Testis (tissue), 3 donors: ENCODE data around the gene TGFB1. TPM values are rescaled to one million over a fixed set of nuclear protein-coding genes. Genes with fewer than 3 reads are reported as not detected.

Source experiments
- DNase-seq: peaks from one replicate; pipeline ENCODE4 v3.0.0-alpha.2; 2019
- H3K27ac ChIP-seq, 2 donors: fragments of 200-600 bp; sonication (generic); one replicate each; pipeline ENCODE4 v1.5.1; 2019
- H3K27me3 ChIP-seq: fragments of 200-600 bp; sonication (generic); one replicate; pipeline ENCODE4 v1.5.1; 2019
- H3K36me3 ChIP-seq: fragments of 200-600 bp; sonication (generic); one replicate; pipeline ENCODE4 v1.5.1; 2017; ENCODE audit warnings: low read depth; ENCODE audit errors: missing control alignments
- H3K4me1 ChIP-seq: fragments of 200-600 bp; sonication (generic); one replicate; pipeline ENCODE4 v1.5.1; 2019
- H3K4me3 ChIP-seq, 2 donors: fragments of 200-600 bp; sonication (generic); one replicate each; pipeline ENCODE4 v1.5.1; 2017 to 2019
- H3K9me3 ChIP-seq: fragments of 200-600 bp; sonication (generic); one replicate; pipeline ENCODE4 v1.5.1; 2017
- CTCF ChIP-seq, 3 experiments: fragments of 450-650 bp in 2 of 3; fragments of 200-600 bp in 1 of 3; sonication (generic) in 1 of 3; IDR thresholded peaks; one replicate each; pipeline ENCODE4 v1.5.1; 2016 to 2019; ENCODE audit warnings: antibody characterized with exemption in 3 of 3, mild to moderate bottlenecking in 2 of 3, moderate library complexity in 1 of 3
- POLR2A ChIP-seq: fragments of 450-650 bp; IDR thresholded peaks from one replicate; pipeline ENCODE4 v1.6.1; 2017; ENCODE audit warnings: antibody characterized with exemption, mild to moderate bottlenecking, moderate library complexity
- WGBS, 2 donors: methylation state at CpG; one replicate each; pipeline ENCODE4 v1.1.5; 2018; 5-methylcytosine and 5-hydroxymethylcytosine counted together
- intact Hi-C: fragments of 100-400 bp; cut with DNase I; formaldehyde crosslinking; loops from one replicate; pipeline ENCODE4 v1.15.1; 2023; ENCODE audit warnings: low total_unique reads
- polyA plus RNA-seq: library from polyadenylated mRNA; stranded (reverse); fragments of 350-450 nt; fragmentation: Illumina TruSeq; extraction: RNeasy Lipid Tissue Mini Kit (QIAGEN cat#74804); gene quantifications from one replicate; pipeline ENCODE4 v1.2.3, GENCODE V29; 2014; ENCODE audit warnings: low read depth, low replicate concordance; ENCODE audit not compliant: insufficient read depth
- total RNA-seq, 2 donors: library from RNA; depleted of rRNA; stranded (reverse); fragments of >200 nt; gene quantifications; one replicate each; pipeline ENCODE4 v1.2.3, GENCODE V29; 2016

The TGFB1 gene
- total and polyA plus RNA-seq, 3 donors from 2014 or later = 12.7 to 19.8 (median 17.0) TPM

DNA sequence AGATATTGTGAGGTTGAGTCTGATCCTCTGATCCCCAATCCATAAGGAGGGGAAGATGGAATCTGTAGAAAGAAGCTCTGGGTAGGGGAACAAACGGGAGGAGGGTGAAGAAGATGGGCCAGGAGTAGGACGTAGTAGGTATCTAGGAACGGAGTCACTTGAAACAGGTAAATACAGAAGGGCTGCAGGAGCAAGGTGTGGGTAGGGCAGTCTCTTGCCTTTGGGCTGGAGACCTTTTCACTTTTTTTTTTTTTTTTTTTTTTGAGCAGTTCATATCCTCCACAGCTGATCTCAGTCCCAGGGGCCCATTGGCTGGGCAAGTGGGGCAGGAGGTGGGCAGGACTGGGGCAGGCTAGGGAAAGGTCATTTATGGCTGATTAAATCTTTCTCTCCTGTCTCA, 45.4 kb upstream of the TGFB1 start:
- Histone ChIP-seq H3K27me3 (no peaks in the 10 kb centered on the region), H3K36me3 (no peaks in the 10 kb centered on the region), H3K27ac (no peak overlapping the region), H3K4me3 (no peak overlapping the region), H3K9me3 (no peaks in the 10 kb centered on the region), H3K4me1 (peaks cover 17% of the 10 kb centered on the region)
- no peak for DNase-seq
- WGBS, 2 donors = 51 to 69% methylated on average over 3 of the region's 3 CpGs
- intact Hi-C loops = no loop called here
- TF ChIP-seq POLR2A = no peak
- no peak for TF ChIP-seq CTCF (IDR thresholded peaks at IDR 0.05)

DNA sequence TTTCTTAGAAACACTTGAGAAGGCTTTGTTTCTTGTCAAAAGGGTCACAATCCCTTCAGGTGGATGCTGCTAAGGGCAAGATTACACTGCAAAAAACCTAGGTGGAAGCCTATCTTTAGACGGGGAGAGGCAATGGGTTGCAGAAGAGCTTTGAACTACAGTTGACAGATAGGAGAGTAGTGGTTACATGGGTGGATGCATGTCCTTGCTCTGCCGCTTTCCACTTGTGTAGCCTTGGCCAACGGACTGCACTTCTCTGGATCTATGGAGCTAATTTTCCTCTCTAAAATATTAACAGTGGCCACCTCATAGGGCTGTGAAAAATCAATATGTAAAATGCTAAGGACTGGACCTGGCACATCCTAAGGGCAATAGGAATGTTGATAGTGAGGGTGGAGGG, 44.9 kb upstream of the TGFB1 start:
- no peak for TF ChIP-seq CTCF (IDR thresholded peaks at IDR 0.05)
- no peak for TF ChIP-seq POLR2A
- Histone ChIP-seq H3K27ac (peak overlapping the region in 1 of 2 donors; percentile 80), H3K9me3 (no peaks in the 10 kb centered on the region), H3K36me3 (no peaks in the 10 kb centered on the region), H3K27me3 (no peaks in the 10 kb centered on the region), H3K4me1 (peaks cover 17% of the 10 kb centered on the region), H3K4me3 (peak overlapping the region; percentile 93 to 98)
- no peak for DNase-seq
- 15 to 23% methylated on average over 3 of the region's 3 CpGs for WGBS, 2 donors
- intact Hi-C loops = no loop called here

GRCh38 chr19:41398050-41398418, 44.3 kb upstream of the TGFB1 start:
- no peak for DNase-seq
- peak overlapping the region; percentile 80 to 92 for H3K27ac ChIP-seq
- WGBS, 2 donors = 0 to 1% methylated on average over 5 of the region's 5 CpGs
- H3K4me3 ChIP-seq = peak overlapping the region; percentile 93 to 98
- H3K9me3 ChIP-seq = no peaks in the 10 kb centered on the region
- no peaks in the 10 kb centered on the region for H3K36me3 ChIP-seq
- H3K4me1 ChIP-seq = peaks cover 17% of the 10 kb centered on the region
- H3K27me3 ChIP-seq = no peaks in the 10 kb centered on the region
- TF ChIP-seq POLR2A (no peak), CTCF (IDR thresholded peaks at IDR 0.05) (no peak)
- intact Hi-C loops = no loop called here

- peaks cover 17% of the 10 kb centered on the region for H3K4me1 ChIP-seq
These were observed 43.6 kb upstream of the TGFB1 start, which contains the start of the genes BCKDHA and EXOSC5 for GRCh38 chr19:41397086-41398049. Gene BCKDHA, plus strand, starts transcription at chr19:41397818. Its CDS starts 10 bp downstream, at chr19:41397828. Gene EXOSC5, minus strand, starts transcription at chr19:41397359. Its CDS starts 31 bp downstream, at chr19:41397328.

More at GRCh38 chr19:41397086-41398049, 43.6 kb upstream of the TGFB1 start, which contains the start of the genes BCKDHA and EXOSC5:
- no peaks in the 10 kb centered on the region for H3K27me3 ChIP-seq
- peak within 1 kb of the TSS; percentile 80 to 92 for H3K27ac ChIP-seq
- TF ChIP-seq POLR2A (no peak), CTCF (IDR thresholded peaks at IDR 0.05) (peak in 1 of 3 experiments; percentile 7)
- H3K9me3 ChIP-seq = no peaks in the 10 kb centered on the region
- intact Hi-C loops = no loop called here
- H3K4me3 ChIP-seq = peak within 1 kb of the TSS; percentile 93 to 98
- H3K36me3 ChIP-seq = no peaks in the 10 kb centered on the region
- 0% methylated on average over 15 to 49 of the region's 50 CpGs for WGBS, 2 donors
- peak; percentile 100 for DNase-seq
